Transverse colon (tissue), 4 donors: ENCODE results near the gene RILPL2. TPM values are rescaled to one million over a fixed set of nuclear protein-coding genes. Genes with fewer than 3 reads are reported as not detected.
A peak's percentile ranks its signal among the peaks of the same experiment; 100 is the strongest.
"Not testable (repeated sequence)": the region's sequence is repeated elsewhere in the genome, so short reads cannot be mapped to it uniquely, and the experiment has no call there.

Experiments
- DNase-seq: peaks from one replicate; pipeline ENCODE4 v3.0.0-alpha.2; 2019
- H3K27ac ChIP-seq, 4 donors: fragments of 200-600 bp; sonication (generic); 2 replicates each; pipeline ENCODE4 v1.5.1; 2016 to 2018; ENCODE audit warnings: inconsistent platforms in 4 of 4
- H3K27me3 ChIP-seq: fragments of 200-600 bp; sonication (generic); 2 replicates; pipeline ENCODE4 v1.5.1; 2017; ENCODE audit warnings: inconsistent platforms
- H3K36me3 ChIP-seq, 4 donors: fragments of 200-600 bp; sonication (generic); 2 replicates each; pipeline ENCODE4 v1.5.1; 2017 to 2019; ENCODE audit warnings: inconsistent platforms in 4 of 4
- H3K4me1 ChIP-seq, 4 donors: fragments of 200-600 bp; sonication (generic); 2 replicates each; pipeline ENCODE4 v1.5.1; 2017 to 2020; ENCODE audit warnings: inconsistent platforms in 4 of 4
- H3K4me3 ChIP-seq, 4 donors: fragments of 200-600 bp; sonication (generic); 1 replicate in 1 of 4; 2 replicates in 3 of 4; pipeline versions ENCODE4 v1.5.1 to v1.6.1; 2017 to 2019; ENCODE audit warnings: inconsistent platforms in 4 of 4
- H3K9me3 ChIP-seq, 2 donors: fragments of 200-600 bp; sonication (generic); 2 replicates each; pipeline ENCODE4 v1.5.1; 2017 to 2019; ENCODE audit warnings: inconsistent platforms in 2 of 2
- EP300 ChIP-seq: sonication (generic); formaldehyde crosslinking; IDR thresholded peaks from one replicate; pipeline ENCODE4 v1.6.1; 2017; ENCODE audit warnings: antibody characterized with exemption, low read depth
- POLR2A ChIP-seq: fragments of 450-650 bp; IDR thresholded peaks from one replicate; pipeline ENCODE4 v1.6.1; 2016; ENCODE audit warnings: antibody characterized with exemption, mild to moderate bottlenecking, moderate library complexity
- POLR2AphosphoS5 ChIP-seq, 3 donors: sonication (generic); formaldehyde crosslinking; IDR thresholded peaks; one replicate each; pipeline ENCODE4 v1.6.1; 2016; ENCODE audit warnings: antibody characterized with exemption in 3 of 3
- WGBS, 2 donors: methylation state at CpG; one replicate each; pipeline ENCODE4 v1.1.5; 2018; ENCODE audit warnings: low coverage in 1 of 2; 5-methylcytosine and 5-hydroxymethylcytosine counted together
- in situ Hi-C, 4 donors: fragments of 200-750 bp; cut with MboI; loops; one replicate each; pipeline versions ENCODE4 v1.15.0 to v1.15.1; 2017; ENCODE audit warnings: low sequenced_read_pairs in 3 of 4, low pct_ligation_motif_present in 1 of 4, low pct_unique_long_range_greater_than_20kb in 1 of 4
- intact Hi-C: fragments of 100-400 bp; cut with DNase I; formaldehyde crosslinking; loops from one replicate; pipeline ENCODE4 v1.15.1; 2023; ENCODE audit warnings: low total_unique reads
- total RNA-seq, 4 donors: library from RNA; depleted of rRNA; stranded (reverse); fragments of >200 nt; gene quantifications; one replicate each; pipeline ENCODE4 v1.1.0, GENCODE V29; 2016
- TF ChIP-seq, protein P1 (sequence below), 5 experiments: fragments of 200-600 bp in 3 of 5; fragments of 450-650 bp in 2 of 5; sonication (generic) in 3 of 5; IDR thresholded peaks; 1 replicate in 2 of 5; 2 replicates in 3 of 5; pipeline ENCODE4 v1.5.1; 2016 to 2017; ENCODE audit warnings: antibody characterized with exemption in 5 of 5, inconsistent platforms in 3 of 5, mild to moderate bottlenecking in 2 of 5, moderate library complexity in 1 of 5

The RILPL2 gene
- total RNA-seq, 4 donors from 2014 or later = 0.60 to 2.7 (median 1.4) TPM

DNA sequence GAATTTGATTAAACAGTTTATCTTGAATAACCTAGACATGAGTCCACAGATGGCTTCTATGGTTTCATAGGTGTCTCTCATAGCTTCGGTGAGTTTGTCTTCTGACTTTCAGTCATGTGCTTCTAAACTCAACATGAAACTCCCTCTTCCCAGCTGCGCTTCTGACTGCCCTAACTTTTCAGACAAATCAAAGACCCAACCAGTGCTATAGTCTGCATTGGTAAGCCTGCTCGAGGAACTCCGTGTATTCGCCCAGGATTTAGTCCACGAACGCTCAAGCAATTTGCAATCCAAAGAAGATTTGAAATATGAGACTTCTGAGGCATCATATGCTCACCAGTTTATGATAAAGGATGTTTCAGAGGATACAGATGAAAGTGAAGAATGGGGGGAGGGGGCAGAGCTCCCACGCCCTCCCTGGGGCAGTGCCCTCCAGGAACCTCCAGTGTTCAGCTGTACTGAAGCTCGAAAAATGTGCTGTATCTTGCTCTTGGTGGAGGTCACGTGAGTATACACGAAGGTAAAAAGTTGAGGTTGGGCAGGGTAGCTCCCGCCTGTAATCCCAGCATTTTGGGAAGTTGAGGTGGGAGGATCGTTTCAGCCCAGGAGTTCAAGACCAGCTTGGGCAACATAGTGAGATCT lies 5.2 kb upstream of the RILPL2 start:
- Histone ChIP-seq H3K4me1 (peaks cover 0 to 21% (median 14%) of the 10 kb centered on the region in 4 donors), H3K4me3 (no peak overlapping the region), H3K9me3 (no peaks in the 10 kb centered on the region), H3K36me3 (no peaks in the 10 kb centered on the region), H3K27me3 (no peaks in the 10 kb centered on the region), H3K27ac (no peak overlapping the region)
- in situ Hi-C loops (no loop called here), intact Hi-C loops (no loop called here)
- TF ChIP-seq POLR2AphosphoS5 (IDR thresholded peaks at IDR 0.05) (no peak), EP300 (no peak), POLR2A (no peak)
- TF ChIP-seq, protein P1, sequence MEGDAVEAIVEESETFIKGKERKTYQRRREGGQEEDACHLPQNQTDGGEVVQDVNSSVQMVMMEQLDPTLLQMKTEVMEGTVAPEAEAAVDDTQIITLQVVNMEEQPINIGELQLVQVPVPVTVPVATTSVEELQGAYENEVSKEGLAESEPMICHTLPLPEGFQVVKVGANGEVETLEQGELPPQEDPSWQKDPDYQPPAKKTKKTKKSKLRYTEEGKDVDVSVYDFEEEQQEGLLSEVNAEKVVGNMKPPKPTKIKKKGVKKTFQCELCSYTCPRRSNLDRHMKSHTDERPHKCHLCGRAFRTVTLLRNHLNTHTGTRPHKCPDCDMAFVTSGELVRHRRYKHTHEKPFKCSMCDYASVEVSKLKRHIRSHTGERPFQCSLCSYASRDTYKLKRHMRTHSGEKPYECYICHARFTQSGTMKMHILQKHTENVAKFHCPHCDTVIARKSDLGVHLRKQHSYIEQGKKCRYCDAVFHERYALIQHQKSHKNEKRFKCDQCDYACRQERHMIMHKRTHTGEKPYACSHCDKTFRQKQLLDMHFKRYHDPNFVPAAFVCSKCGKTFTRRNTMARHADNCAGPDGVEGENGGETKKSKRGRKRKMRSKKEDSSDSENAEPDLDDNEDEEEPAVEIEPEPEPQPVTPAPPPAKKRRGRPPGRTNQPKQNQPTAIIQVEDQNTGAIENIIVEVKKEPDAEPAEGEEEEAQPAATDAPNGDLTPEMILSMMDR (IDR thresholded peaks at IDR 0.05) = no peak
- no peak for DNase-seq
- WGBS, 2 donors = 76 to 80% methylated on average over 8 to 13 of the region's 13 CpGs

DNA sequence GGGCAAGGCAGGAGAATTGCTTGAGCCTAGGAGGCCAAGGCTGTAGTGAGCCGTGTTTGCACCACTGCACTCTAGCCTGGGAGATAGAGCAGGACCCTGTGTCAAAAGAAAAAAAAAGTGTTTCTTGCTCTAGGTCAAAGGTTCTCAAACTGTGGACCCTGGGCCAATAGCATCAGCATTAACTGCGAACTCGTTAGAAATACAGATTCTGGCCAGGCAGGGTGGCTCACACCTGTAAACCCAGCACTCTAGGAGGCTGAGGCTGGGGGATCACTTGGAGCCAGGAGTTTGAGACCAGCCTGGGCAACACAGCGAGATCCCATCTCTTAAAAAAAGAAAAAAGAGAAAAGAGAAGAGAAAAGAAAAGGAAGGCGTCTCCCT lies 858 bp downstream of the RILPL2 start:
- Histone ChIP-seq H3K36me3 (no peaks in the 10 kb centered on the region), H3K9me3 (no peaks in the 10 kb centered on the region), H3K27me3 (no peaks in the 10 kb centered on the region), H3K27ac (peak overlapping the region; percentile 77 to 80 (median 78)), H3K4me3 (peak overlapping the region; percentile 58 to 80 (median 68)), H3K4me1 (peaks cover 3 to 40% (median 13%) of the 10 kb centered on the region in 4 donors)
- TF ChIP-seq POLR2AphosphoS5 (IDR thresholded peaks at IDR 0.05) = no peak
- TF ChIP-seq, protein P1 (IDR thresholded peaks at IDR 0.05) = no peak
- TF ChIP-seq EP300 = no peak
- no peak for TF ChIP-seq POLR2A
- intact Hi-C loops = no loop called here
- WGBS, 2 donors = 46 to 52% methylated on average over 4 to 5 of the region's 5 CpGs
- no peak for DNase-seq
- in situ Hi-C loops = no loop called here

DNA sequence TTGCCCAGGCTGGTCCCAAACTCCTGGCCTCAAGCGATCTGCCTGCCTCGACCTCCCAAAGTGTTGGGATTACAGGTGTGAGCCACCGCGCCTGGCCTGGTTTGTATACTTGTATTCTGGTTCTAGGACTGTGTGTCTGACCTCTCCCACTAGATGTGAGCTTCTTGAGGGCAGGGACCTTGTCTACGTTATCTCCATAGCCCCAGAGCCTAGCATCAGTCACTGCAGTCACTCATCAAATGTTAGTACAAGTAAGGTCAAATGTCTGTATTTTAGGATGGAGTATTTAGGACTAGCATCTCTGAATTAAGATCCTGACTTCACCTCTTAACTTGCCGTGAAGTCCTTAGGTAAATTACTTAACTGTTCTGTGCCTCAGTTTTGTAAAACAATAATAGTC lies 2.9 kb downstream of the RILPL2 start:
- TF ChIP-seq POLR2A = no peak
- Histone ChIP-seq H3K27ac (peak overlapping the region in 2 of 4 donors; percentile 10 to 24), H3K4me3 (peak overlapping the region in 1 of 4 donors; percentile 18), H3K9me3 (no peaks in the 10 kb centered on the region), H3K4me1 (peaks cover 3 to 40% (median 13%) of the 10 kb centered on the region in 4 donors), H3K27me3 (no peaks in the 10 kb centered on the region), H3K36me3 (no peaks in the 10 kb centered on the region)
- in situ Hi-C loops (no loop called here), intact Hi-C loops (no loop called here)
- DNase-seq = no peak
- 88 to 93% methylated on average over 4 to 6 of the region's 6 CpGs for WGBS, 2 donors

DNA sequence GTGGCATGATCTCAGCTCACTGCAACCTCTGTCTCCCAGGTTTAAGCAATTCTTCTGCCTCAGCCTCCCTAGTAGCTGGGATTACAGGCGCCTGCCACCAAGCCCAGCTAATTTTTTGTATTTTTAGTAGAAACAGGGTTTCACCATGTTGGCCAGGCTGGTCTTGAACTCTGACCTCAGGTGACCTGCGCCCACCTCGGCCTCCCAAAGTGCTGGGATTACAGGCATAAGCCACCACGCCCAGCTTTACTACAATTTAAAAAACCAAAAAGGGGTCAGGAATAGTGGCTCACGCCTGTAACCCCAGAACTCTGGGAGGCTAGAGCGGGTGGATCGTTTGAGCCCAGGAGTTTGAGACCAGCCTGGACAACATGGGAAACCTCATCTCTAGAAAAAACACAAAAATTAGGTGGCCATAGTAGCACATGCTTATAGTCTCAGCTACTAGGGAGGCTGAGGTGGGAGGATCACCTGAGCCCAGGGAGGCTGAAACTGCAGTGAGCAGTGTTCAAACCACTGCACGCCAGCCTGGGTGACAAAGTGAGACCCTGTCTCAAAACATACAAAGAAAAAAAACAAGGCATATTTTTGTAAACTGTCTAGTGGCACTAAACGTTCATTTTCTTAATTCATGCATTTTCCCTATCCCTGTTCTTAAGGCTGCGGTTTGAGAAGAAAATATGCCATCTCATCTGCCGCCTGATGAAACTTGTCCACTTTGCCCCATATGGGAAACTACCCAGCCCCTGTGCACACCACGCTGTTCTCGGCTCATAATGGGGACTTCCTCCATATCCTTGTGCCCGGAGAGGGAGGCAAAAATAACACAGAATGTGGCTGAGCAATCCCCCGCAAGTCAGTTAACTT lies 4.3 kb downstream of the RILPL2 start:
- peak overlapping the region in 2 of 4 donors; percentile 24 to 48 for H3K27ac ChIP-seq
- in situ Hi-C loops, intact Hi-C loops, H3K9me3 ChIP-seq, H3K27me3 ChIP-seq, H3K36me3 ChIP-seq, DNase-seq: not testable (repeated sequence)
- WGBS, 2 donors = 69 to 82% methylated on average over 7 to 15 of the region's 15 CpGs
- H3K4me3 ChIP-seq = peak overlapping the region in 1 of 4 donors; percentile 18
- H3K4me1 ChIP-seq = peaks cover 3 to 38% (median 13%) of the 10 kb centered on the region in 4 donors

DNA sequence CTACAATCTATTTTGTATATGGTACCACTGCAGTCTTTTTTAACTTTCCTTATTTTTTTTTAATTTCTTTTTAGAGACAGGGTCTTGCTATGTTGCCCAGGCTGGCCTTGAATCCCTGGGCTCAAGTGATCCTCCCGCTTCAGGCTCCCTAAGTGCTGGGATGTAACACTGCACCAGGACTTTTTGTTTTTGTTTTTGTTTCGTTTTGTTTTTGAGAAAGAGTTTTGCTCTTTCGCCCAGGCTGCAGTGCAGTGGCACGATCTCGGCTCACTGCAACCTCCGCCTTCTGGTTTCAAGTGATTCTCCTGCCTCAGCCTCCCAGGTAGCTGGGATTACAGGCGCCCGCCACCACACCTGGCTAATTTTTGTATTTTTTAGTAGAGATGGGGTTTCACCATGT lies 7.4 kb downstream of the RILPL2 start:
- DNase-seq, H3K4me3 ChIP-seq, in situ Hi-C loops, H3K27me3 ChIP-seq, H3K36me3 ChIP-seq, intact Hi-C loops, H3K27ac ChIP-seq, H3K9me3 ChIP-seq: not testable (repeated sequence)
- peaks cover 0 to 16% (median 2%) of the 10 kb centered on the region in 4 donors for H3K4me1 ChIP-seq
- 94 to 100% methylated on average over 1 to 8 of the region's 8 CpGs for WGBS, 2 donors
